ENCODE results near the gene ARID3C. TPM values are rescaled to one million over a fixed set of nuclear protein-coding genes. Genes with fewer than 3 reads are reported as not detected.
A peak's percentile ranks its signal among the peaks of the same experiment; 100 is the strongest.

Gene ARID3C
- total RNA-seq, 4 donors from 2014 or later, result not detected

GRCh38 chr9:34625186-34625486, 3.7 kb downstream of the ARID3C start:
- DNase-seq, result no peak
- no peak for TF ChIP-seq POLR2A (IDR thresholded peaks at IDR 0.05)
- TF ChIP-seq CTCF (IDR thresholded peaks at IDR 0.05 in 4 of 5, conservative IDR thresholded peaks at IDR 0.05 in 1 of 5), result no peak
- Histone ChIP-seq H3K27me3 (peaks cover 72 to 82% (median 75%) of the 10 kb centered on the region in 3 donors), H3K27ac (no peak overlapping the region), H3K4me1 (peaks cover 6 to 13% of the 10 kb centered on the region in 2 donors), H3K9me3 (no peaks in the 10 kb centered on the region), H3K4me3 (no peak overlapping the region), H3K36me3 (no peaks in the 10 kb centered on the region)
- intact Hi-C loops (cut with DNase I; ENCODE audit: low total_unique reads), result no loop called here
- no peak for ATAC-seq
- in situ Hi-C loops (cut with MboI; ENCODE audit: low sequenced_read_pairs in 4 of 4), result no loop called here

GRCh38 chr9:34624475-34625185, 4.2 kb downstream of the ARID3C start:
- Histone ChIP-seq H3K27ac (no peak overlapping the region), H3K4me3 (no peak overlapping the region), H3K9me3 (no peaks in the 10 kb centered on the region), H3K27me3 (peaks cover 72 to 80% (median 73%) of the 10 kb centered on the region in 3 donors), H3K36me3 (no peaks in the 10 kb centered on the region), H3K4me1 (peaks cover 8 to 17% of the 10 kb centered on the region in 2 donors)
- no peak for ATAC-seq
- no peak for DNase-seq
- in situ Hi-C loops (cut with MboI; ENCODE audit: low sequenced_read_pairs in 4 of 4) (loop anchor here in 1 of 4 donors (25.0 kb wide), 1 partner anchor 112 kb away; the partner anchor contains the start of gene ENHO), intact Hi-C loops (cut with DNase I; ENCODE audit: low total_unique reads) (no loop called here)
- no peak for TF ChIP-seq POLR2A (IDR thresholded peaks at IDR 0.05)
- TF ChIP-seq CTCF (IDR thresholded peaks at IDR 0.05 in 4 of 5, conservative IDR thresholded peaks at IDR 0.05 in 1 of 5), result no peak

- Histone ChIP-seq H3K4me1 (peaks cover 15 to 16% of the 10 kb centered on the region in 2 donors), H3K36me3 (peaks cover 0 to 3% of the 10 kb centered on the region in 2 donors), H3K4me3 (peak overlapping the region in 1 of 4 donors; percentile 20), H3K9me3 (no peaks in the 10 kb centered on the region), H3K27ac (no peak overlapping the region), H3K27me3 (peaks cover 65 to 72% (median 69%) of the 10 kb centered on the region in 3 donors)
- TF ChIP-seq CTCF (IDR thresholded peaks at IDR 0.05 in 4 of 5, conservative IDR thresholded peaks at IDR 0.05 in 1 of 5) (no peak), POLR2A (IDR thresholded peaks at IDR 0.05) (no peak)
- ATAC-seq, result no peak
- no peak for DNase-seq
- intact Hi-C loops (cut with DNase I; ENCODE audit: low total_unique reads) (no loop called here), in situ Hi-C loops (cut with MboI; ENCODE audit: low sequenced_read_pairs in 4 of 4) (loop anchor here in 1 of 4 donors (25.0 kb wide), 1 partner anchor 111 kb away; the partner anchor contains the start of gene ENHO)
Observed at GRCh38 chr9:34623374-34624235, 5.3 kb downstream of the ARID3C start.

- peak; percentile 90 to 93 for DNase-seq
- in situ Hi-C loops (cut with MboI; ENCODE audit: low sequenced_read_pairs in 4 of 4), result loop anchor here in 1 of 4 donors (25.0 kb wide), 1 partner anchor 108 kb away; the partner anchor contains the start of gene ENHO
- peak; percentile 99 to 100 for ATAC-seq
- Histone ChIP-seq H3K36me3 (peaks cover 0 to 30% of the 10 kb centered on the region in 2 donors), H3K27me3 (peaks cover 33 to 39% (median 37%) of the 10 kb centered on the region in 3 donors), H3K4me3 (peak within 1 kb of the TSS; percentile 76 to 94 (median 93)), H3K9me3 (no peaks in the 10 kb centered on the region), H3K27ac (peak within 1 kb of the TSS; percentile 44 to 71 (median 63)), H3K4me1 (peaks cover 8 to 15% of the 10 kb centered on the region in 2 donors)
- intact Hi-C loops (cut with DNase I; ENCODE audit: low total_unique reads), result loop anchor here (2.0 kb wide), 1 partner anchor 16 kb away; the partner anchor contains the start of gene SIGMAR1
- peak in 1 of 5 experiments; percentile 20 for TF ChIP-seq CTCF (IDR thresholded peaks at IDR 0.05 in 4 of 5, conservative IDR thresholded peaks at IDR 0.05 in 1 of 5)
- peak in 1 of 2 donors; percentile 24 for TF ChIP-seq POLR2A (IDR thresholded peaks at IDR 0.05)
Observed at GRCh38 chr9:34620061-34620994, 8.5 kb downstream of the ARID3C start, which contains the start of gene DCTN3. Gene DCTN3 (minus strand): TSS chr9:34620495. CDS start chr9:34620464, 31 bp downstream.
